B cell (primary cell): ENCODE data around the gene LHFPL6. TPM values are rescaled to one million over a fixed set of nuclear protein-coding genes. Genes with fewer than 3 reads are reported as not detected.

Experiments used
- ATAC-seq: fragments of 200-7000 bp; cut with Tn5 transposase; one replicate; pipeline ENCODE4 v1.10.0; 2021; ENCODE audit warnings: low read depth, mild to moderate bottlenecking, moderate number of reproducible peaks, moderate library complexity
- CTCF ChIA-PET: fragments of 350-600 bp; sonication (Branson Sonifier 250); formaldehyde crosslinking; loops from one replicate; lab custom pipeline; 2021; ENCODE audit warnings: antibody characterized with exemption, inconsistent platforms; lab: Charles Lee
- POLR2A ChIA-PET: fragments of 350-600 bp; sonication (Branson Sonifier 250); formaldehyde crosslinking; loops from one replicate; lab custom pipeline; 2021; ENCODE audit warnings: antibody characterized with exemption; lab: Charles Lee
- DNase-seq: peaks from one replicate; pipeline ENCODE4 v3.0.0; 2013
- H2AFZ ChIP-seq: 2 replicates; pipeline ENCODE4 v1.6.1; 2012; ENCODE audit warnings: mild to moderate bottlenecking, low read depth, low read length; ENCODE audit not compliant: insufficient read depth, poor library complexity, severe bottlenecking
- H3K27ac ChIP-seq, 2 donors: 1 replicate in 1 of 2; 2 replicates in 1 of 2; pipeline ENCODE4 v1.5.1; 2012 to 2013; ENCODE audit warnings: low read length in 2 of 2, mild to moderate bottlenecking in 2 of 2, moderate library complexity in 1 of 2
- H3K27me3 ChIP-seq, 4 experiments: fragments of 200-600 bp in 1 of 4; sonication (generic) in 1 of 4; replicated peaks in 1 of 4; 1 replicate in 2 of 4; 2 replicates in 2 of 4; pipeline versions ENCODE4 v1.6.1 to v1.7.0; 2013 to 2016; ENCODE audit warnings: low read length in 3 of 4, mild to moderate bottlenecking in 2 of 4, mixed read lengths in 1 of 4, moderate library complexity in 1 of 4; ENCODE audit not compliant: insufficient read depth in 4 of 4, control insufficient read depth in 3 of 4; ENCODE audit errors: control extremely low read depth in 1 of 4
- H3K36me3 ChIP-seq, 2 experiments: replicated peaks in 1 of 2; 1 replicate in 1 of 2; 2 replicates in 1 of 2; pipeline versions ENCODE4 v1.6.1 to v1.7.1; 2013; ENCODE audit warnings: low read length in 1 of 2; ENCODE audit not compliant: insufficient read depth in 2 of 2, control insufficient read depth in 1 of 2; ENCODE audit errors: control extremely low read depth in 1 of 2, extremely low read depth in 1 of 2
- H3K4me1 ChIP-seq, 2 donors: fragments of 200-600 bp in 1 of 2; sonication (generic) in 1 of 2; 1 replicate in 1 of 2; 2 replicates in 1 of 2; pipeline versions ENCODE4 v1.5.1 to v1.6.1; 2013 to 2017; ENCODE audit warnings: low read length in 2 of 2; ENCODE audit not compliant: control insufficient read depth in 2 of 2, insufficient read depth in 2 of 2
- H3K4me2 ChIP-seq: replicated peaks from 2 replicates; pipeline ENCODE3; 2012; ENCODE audit warnings: mild to moderate bottlenecking, low read depth, low read length; ENCODE audit not compliant: poor library complexity, severe bottlenecking
- H3K4me3 ChIP-seq, 5 experiments: fragments of 200-600 bp in 1 of 5; sonication (generic) in 1 of 5; 1 replicate in 3 of 5; 2 replicates in 2 of 5; pipeline versions ENCODE4 v1.5.1 to v1.7.0; 2011 to 2016; ENCODE audit warnings: low read length in 4 of 5, mild to moderate bottlenecking in 4 of 5, low read depth in 2 of 5, control low read depth in 1 of 5, moderate library complexity in 1 of 5; ENCODE audit not compliant: insufficient read depth in 1 of 5; ENCODE audit errors: control extremely low read depth in 1 of 5, extremely low read depth in 1 of 5
- H3K79me2 ChIP-seq: fragments of 200-600 bp; sonication (generic); one replicate; pipeline ENCODE4 v1.6.0; 2016; ENCODE audit warnings: low read length; ENCODE audit not compliant: control insufficient read depth, insufficient read depth
- H3K9ac ChIP-seq: fragments of 200-600 bp; sonication (generic); 2 replicates; pipeline ENCODE4 v1.6.1; 2017; ENCODE audit warnings: mild to moderate bottlenecking, low read length, moderate library complexity
- H3K9me3 ChIP-seq, 3 donors: one replicate each; pipeline versions ENCODE4 v1.6.1 to v1.7.1; 2013; ENCODE audit warnings: low read length in 2 of 3; ENCODE audit not compliant: control insufficient read depth in 2 of 3, insufficient read depth in 1 of 3; ENCODE audit errors: control extremely low read depth in 1 of 3
- H4K20me1 ChIP-seq: 2 replicates; pipeline ENCODE4 v1.6.0; 2012; ENCODE audit warnings: mild to moderate bottlenecking, low read length; ENCODE audit not compliant: insufficient read depth, control insufficient read depth, poor library complexity, severe bottlenecking
- H3K27ac Mint-ChIP-seq: one replicate; pipeline ENCODE4 v1.8.0; 2021; ENCODE audit warnings: mixed read lengths
- H3K27me3 Mint-ChIP-seq: one replicate; pipeline ENCODE4 v1.8.0; 2021; ENCODE audit warnings: mixed read lengths
- H3K4me1 Mint-ChIP-seq: one replicate; pipeline ENCODE4 v1.8.0; 2021; ENCODE audit warnings: mixed read lengths
- H3K4me3 Mint-ChIP-seq: one replicate; pipeline ENCODE4 v1.8.0; 2021; ENCODE audit warnings: mixed read lengths
- H3K9me3 Mint-ChIP-seq: one replicate; pipeline ENCODE4 v1.8.0; 2022; ENCODE audit warnings: mixed read lengths; ENCODE audit not compliant: insufficient read depth
- EZH2 ChIP-seq: IDR thresholded peaks from 2 replicates; pipeline ENCODE4 v1.6.1; 2012; ENCODE audit warnings: borderline replicate concordance, low read depth, mild to moderate bottlenecking, moderate library complexity, low read length; ENCODE audit not compliant: insufficient read depth, poor library complexity, severe bottlenecking
- WGBS: methylation state at CpG from one replicate; pipeline ENCODE4 v1.1.5; 2013; ENCODE audit warnings: missing lambda C conversion rate; ENCODE audit not compliant: insufficient coverage; 5-methylcytosine and 5-hydroxymethylcytosine counted together
- intact Hi-C: fragments of 100-400 bp; cut with micrococcal nuclease; formaldehyde crosslinking; loops from one replicate; pipeline ENCODE4 v1.10.0; 2022
- polyA plus RNA-seq: library from polyadenylated mRNA; depleted of rRNA; stranded (reverse); fragments of >200 nt; gene quantifications from 2 replicates; pipeline ENCODE4 v1.2.3, GENCODE V29; 2012
- total RNA-seq, 2 donors: library from RNA; stranded (reverse); fragments of 120-200 nt in 1 of 2; gene quantifications; 1 replicate in 1 of 2; 2 replicates in 1 of 2; pipeline versions ENCODE4 v1.2.3 to v1.2.4, GENCODE V29; 2013 to 2022
- TF ChIP-seq, protein P1 (sequence below): fragments of 200-600 bp; IDR thresholded peaks from one replicate; pipeline ENCODE4 v1.8.0; 2022; ENCODE audit warnings: antibody characterized with exemption, mild to moderate bottlenecking

The LHFPL6 gene
- total and polyA plus RNA-seq, 2 donors (not counting 1 experiment from before 2014, with no cell fraction given) = 0.01 TPM; not detected in 1

DNA sequence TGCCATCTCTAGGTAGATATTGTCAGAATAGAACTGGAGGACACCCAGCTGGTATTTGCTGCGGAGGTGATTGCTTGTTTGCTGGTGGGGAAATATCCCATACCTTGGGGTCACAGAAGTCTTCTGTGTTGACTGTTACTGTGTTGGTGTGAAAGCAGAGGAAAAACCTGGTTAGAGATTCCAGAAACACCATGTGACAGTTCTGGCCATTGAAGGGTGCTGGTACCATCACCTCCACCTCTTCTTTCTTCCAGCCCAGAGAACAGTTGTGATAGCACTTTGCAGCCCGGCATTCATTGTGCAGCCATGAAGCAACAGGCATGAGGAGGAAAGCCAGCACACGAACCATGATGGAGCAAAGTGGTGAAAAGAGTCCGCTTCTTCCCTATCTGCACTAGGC lies 4.9 kb upstream of the LHFPL6 start:
- TF ChIP-seq, protein P1, sequence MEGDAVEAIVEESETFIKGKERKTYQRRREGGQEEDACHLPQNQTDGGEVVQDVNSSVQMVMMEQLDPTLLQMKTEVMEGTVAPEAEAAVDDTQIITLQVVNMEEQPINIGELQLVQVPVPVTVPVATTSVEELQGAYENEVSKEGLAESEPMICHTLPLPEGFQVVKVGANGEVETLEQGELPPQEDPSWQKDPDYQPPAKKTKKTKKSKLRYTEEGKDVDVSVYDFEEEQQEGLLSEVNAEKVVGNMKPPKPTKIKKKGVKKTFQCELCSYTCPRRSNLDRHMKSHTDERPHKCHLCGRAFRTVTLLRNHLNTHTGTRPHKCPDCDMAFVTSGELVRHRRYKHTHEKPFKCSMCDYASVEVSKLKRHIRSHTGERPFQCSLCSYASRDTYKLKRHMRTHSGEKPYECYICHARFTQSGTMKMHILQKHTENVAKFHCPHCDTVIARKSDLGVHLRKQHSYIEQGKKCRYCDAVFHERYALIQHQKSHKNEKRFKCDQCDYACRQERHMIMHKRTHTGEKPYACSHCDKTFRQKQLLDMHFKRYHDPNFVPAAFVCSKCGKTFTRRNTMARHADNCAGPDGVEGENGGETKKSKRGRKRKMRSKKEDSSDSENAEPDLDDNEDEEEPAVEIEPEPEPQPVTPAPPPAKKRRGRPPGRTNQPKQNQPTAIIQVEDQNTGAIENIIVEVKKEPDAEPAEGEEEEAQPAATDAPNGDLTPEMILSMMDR = no peak
- TF ChIP-seq EZH2 = no peak
- Histone ChIP-seq H3K27ac (no peak overlapping the region), H3K79me2 (no peaks in the 10 kb centered on the region), H3K9me3 (no peaks in the 10 kb centered on the region), H3K4me3 (no peak overlapping the region), H3K9ac (no peak overlapping the region), H3K4me1 (peaks cover 4 to 6% of the 10 kb centered on the region in 2 donors), H3K27me3 (peaks cover 0 to 7% (median 4%) of the 10 kb centered on the region in 4 experiments), H3K4me2 (no peak overlapping the region), H2AFZ (no peak overlapping the region), H4K20me1 (no peaks in the 10 kb centered on the region), H3K36me3 (no peaks in the 10 kb centered on the region)
- CTCF ChIA-PET = interaction anchor here (3.5 kb wide), 1 partner anchor 8 kb away, joined by 17 read pairs; no protein-coding TSS in a partner anchor
- DNase-seq (no peak), ATAC-seq (no peak)
- Mint-ChIP-seq H3K4me1 (peaks cover 6% of the 10 kb centered on the region), H3K9me3 (no peaks in the 10 kb centered on the region), H3K4me3 (no peak overlapping the region), H3K27me3 (peaks cover 30% of the 10 kb centered on the region), H3K27ac (no peak overlapping the region)
- POLR2A ChIA-PET = no interaction called here
- 100% methylated on average over 2 of the region's 4 CpGs for WGBS
- intact Hi-C loops = no loop called here

DNA sequence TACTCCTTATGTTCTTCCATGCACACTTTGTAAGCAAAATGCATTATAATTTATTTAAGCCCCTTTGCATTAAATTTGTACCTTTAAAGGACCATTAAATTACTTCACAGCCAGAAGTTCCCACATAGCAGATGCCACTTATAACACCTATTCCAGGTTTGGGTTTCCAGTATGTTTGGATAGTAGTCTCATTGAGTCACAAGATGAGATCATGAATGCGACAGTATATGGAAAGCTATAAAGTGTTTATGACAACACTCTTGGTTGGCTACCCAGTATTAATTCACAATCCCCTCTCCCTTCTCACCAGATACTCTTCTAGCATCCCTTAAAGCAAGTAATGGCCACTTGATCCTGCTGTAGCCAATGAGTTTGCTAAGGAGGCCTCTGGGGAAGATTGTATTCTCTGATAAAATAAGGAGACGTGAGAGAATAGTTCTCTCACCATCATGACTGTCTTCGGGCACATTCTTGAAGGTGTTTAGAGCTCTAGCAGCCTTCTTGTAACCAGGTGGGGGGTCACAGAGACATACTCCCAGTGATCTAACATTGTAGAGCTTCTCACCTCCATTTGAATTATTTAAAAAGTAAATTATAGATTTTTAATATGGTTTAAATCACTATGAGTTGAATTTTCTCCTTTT lies 2.8 kb upstream of the LHFPL6 start:
- Histone ChIP-seq H3K36me3 (no peaks in the 10 kb centered on the region), H4K20me1 (no peaks in the 10 kb centered on the region), H3K9ac (no peak overlapping the region), H2AFZ (no peak overlapping the region), H3K9me3 (no peaks in the 10 kb centered on the region), H3K27ac (no peak overlapping the region), H3K27me3 (peaks cover 0 to 23% (median 14%) of the 10 kb centered on the region in 4 experiments), H3K4me1 (peaks cover 12 to 15% of the 10 kb centered on the region in 2 donors), H3K79me2 (no peaks in the 10 kb centered on the region), H3K4me3 (no peak overlapping the region), H3K4me2 (no peak overlapping the region)
- Mint-ChIP-seq H3K27me3 (peaks cover 41% of the 10 kb centered on the region), H3K4me1 (peaks cover 13% of the 10 kb centered on the region), H3K9me3 (no peaks in the 10 kb centered on the region), H3K27ac (no peak overlapping the region), H3K4me3 (no peak overlapping the region)
- CTCF ChIA-PET = interaction anchor here (1.4 to 3.5 kb wide), 2 partner anchors 10 to 13 kb away, joined by 5 to 17 read pairs; no protein-coding TSS in a partner anchor
- no peak for ATAC-seq
- DNase-seq = no peak
- POLR2A ChIA-PET = no interaction called here
- intact Hi-C loops = no loop called here
- WGBS = 90% methylated on average over 2 of the region's 3 CpGs
- no peak for TF ChIP-seq EZH2
